ENCODE data around the gene NOL3. TPM values are rescaled to one million over a fixed set of nuclear protein-coding genes. Genes with fewer than 3 reads are reported as not detected.

The NOL3 gene
- total RNA-seq, 1 donor from 2014 or later, result 26.8 TPM

- DNase-seq (ENCODE audit: low spot score), result no peak
These were observed 36.5 kb downstream of the NOL3 start for GRCh38 chr16:67206838-67207248.

- DNase-seq (ENCODE audit: low spot score), result no peak
These were observed 37.1 kb downstream of the NOL3 start for GRCh38 chr16:67207249-67208091.

GRCh38 chr16:67208154-67208896 lies 38.0 kb downstream of the NOL3 start:
- no peak for DNase-seq (ENCODE audit: low spot score)

GRCh38 chr16:67209565-67209964 lies 39.2 kb downstream of the NOL3 start:
- no peak for DNase-seq (ENCODE audit: low spot score)

GRCh38 chr16:67210069-67210937 lies 40.0 kb downstream of the NOL3 start:
- DNase-seq (ENCODE audit: low spot score), result no peak

GRCh38 chr16:67211674-67212073 lies 41.3 kb downstream of the NOL3 start:
- DNase-seq (ENCODE audit: low spot score), result no peak

GRCh38 chr16:67212766-67213165 lies 42.4 kb downstream of the NOL3 start:
- DNase-seq (ENCODE audit: low spot score), result no peak

GRCh38 chr16:67213197-67214019 lies 43.1 kb downstream of the NOL3 start:
- no peak for DNase-seq (ENCODE audit: low spot score)

- DNase-seq (ENCODE audit: low spot score), result no peak
These were observed 45.4 kb downstream of the NOL3 start for GRCh38 chr16:67215706-67216105.

- no peak for DNase-seq (ENCODE audit: low spot score)
These were observed 46.5 kb downstream of the NOL3 start for GRCh38 chr16:67216612-67217490.

- no peak for DNase-seq (ENCODE audit: low spot score)
These were observed 53.7 kb downstream of the NOL3 start for GRCh38 chr16:67223992-67224391.

Other genes with a start within 250 kb of the NOL3 start
- gene RRAD, start 245.0 kb upstream of the NOL3 start, total RNA-seq, result 7.7 TPM
- 71.8 TPM for gene CIAO2B, start 236.1 kb upstream of the NOL3 start, total RNA-seq
- gene CES2, start 235.0 kb upstream of the NOL3 start, total RNA-seq, result 56.3 TPM
- 0.29 TPM for gene CES3, start 209.3 kb upstream of the NOL3 start, total RNA-seq
- gene CES4A, start 181.9 kb upstream of the NOL3 start, total RNA-seq, result 17.7 TPM
- 53.5 TPM for gene CBFB, start 141.4 kb upstream of the NOL3 start, total RNA-seq
- 19.4 TPM for gene PHAF1, start 60.6 kb upstream of the NOL3 start, total RNA-seq
- gene B3GNT9, start 19.5 kb upstream of the NOL3 start, total RNA-seq, result 14.5 TPM
- gene TRADD, start 10.6 kb upstream of the NOL3 start, total RNA-seq, result 20.5 TPM
- gene FBXL8, start 10.6 kb upstream of the NOL3 start, total RNA-seq, result 12.5 TPM
- 52.0 TPM for gene HSF4, start 5.8 kb upstream of the NOL3 start, total RNA-seq
- 50.7 TPM for gene MATCAP1, start 13.4 kb downstream of the NOL3 start, total RNA-seq
- gene EXOC3L1, start 19.6 kb downstream of the NOL3 start, total RNA-seq, result 5.2 TPM
- gene E2F4, start 21.6 kb downstream of the NOL3 start, total RNA-seq, result 83.0 TPM
- 23.5 TPM for gene ELMO3, start 28.6 kb downstream of the NOL3 start, total RNA-seq
- 30.9 TPM for gene TMEM208, start 56.6 kb downstream of the NOL3 start, total RNA-seq
- 19.1 TPM for gene FHOD1, start 76.9 kb downstream of the NOL3 start, total RNA-seq
- 0.86 TPM for gene SLC9A5, start 78.4 kb downstream of the NOL3 start, total RNA-seq
- 10.3 TPM for gene PLEKHG4, start 109.0 kb downstream of the NOL3 start, total RNA-seq
- not detected for gene KCTD19, start 156.2 kb downstream of the NOL3 start, total RNA-seq
- gene LRRC36, start 156.3 kb downstream of the NOL3 start, total RNA-seq, result not detected
- gene TPPP3, start 223.0 kb downstream of the NOL3 start, total RNA-seq, result 12.5 TPM
- gene ZDHHC1, start 245.9 kb downstream of the NOL3 start, total RNA-seq, result 14.3 TPM

Data from ureter (tissue), 1 donor.